ENCODE results near the gene GPX4. TPM values are rescaled to one million over a fixed set of nuclear protein-coding genes. Genes with fewer than 3 reads are reported as not detected.

Gene GPX4
- total RNA-seq, 1 donor from 2014 or later: 213 TPM

DNA sequence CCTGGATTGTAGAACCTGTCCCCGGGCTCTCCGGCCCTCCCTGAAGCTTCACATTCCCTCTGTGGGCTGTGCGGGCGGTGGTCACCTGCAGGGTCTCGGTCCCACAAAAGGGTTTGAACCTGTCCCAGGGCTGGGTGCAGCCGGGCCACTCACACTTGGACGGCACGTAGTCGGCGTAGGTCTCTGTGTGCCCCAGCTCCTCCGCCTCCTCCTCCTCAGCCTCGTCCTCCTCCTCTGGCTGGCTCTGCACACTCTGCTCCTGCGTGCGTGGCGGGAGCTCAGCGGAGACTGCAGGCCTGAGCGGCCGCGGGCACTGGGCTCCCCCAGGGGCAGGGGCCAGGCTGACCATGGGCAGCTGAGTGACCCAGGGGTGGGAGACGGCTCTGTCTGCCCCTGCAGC, 19.6 kb downstream of the GPX4 start:
- CTCF ChIA-PET: interaction anchor here (2.0 kb wide), 1 partner anchor 10 kb away, joined by 8 read pairs; no protein-coding TSS in a partner anchor
- no peak overlapping the region for H3K4me3 Mint-ChIP-seq

DNA sequence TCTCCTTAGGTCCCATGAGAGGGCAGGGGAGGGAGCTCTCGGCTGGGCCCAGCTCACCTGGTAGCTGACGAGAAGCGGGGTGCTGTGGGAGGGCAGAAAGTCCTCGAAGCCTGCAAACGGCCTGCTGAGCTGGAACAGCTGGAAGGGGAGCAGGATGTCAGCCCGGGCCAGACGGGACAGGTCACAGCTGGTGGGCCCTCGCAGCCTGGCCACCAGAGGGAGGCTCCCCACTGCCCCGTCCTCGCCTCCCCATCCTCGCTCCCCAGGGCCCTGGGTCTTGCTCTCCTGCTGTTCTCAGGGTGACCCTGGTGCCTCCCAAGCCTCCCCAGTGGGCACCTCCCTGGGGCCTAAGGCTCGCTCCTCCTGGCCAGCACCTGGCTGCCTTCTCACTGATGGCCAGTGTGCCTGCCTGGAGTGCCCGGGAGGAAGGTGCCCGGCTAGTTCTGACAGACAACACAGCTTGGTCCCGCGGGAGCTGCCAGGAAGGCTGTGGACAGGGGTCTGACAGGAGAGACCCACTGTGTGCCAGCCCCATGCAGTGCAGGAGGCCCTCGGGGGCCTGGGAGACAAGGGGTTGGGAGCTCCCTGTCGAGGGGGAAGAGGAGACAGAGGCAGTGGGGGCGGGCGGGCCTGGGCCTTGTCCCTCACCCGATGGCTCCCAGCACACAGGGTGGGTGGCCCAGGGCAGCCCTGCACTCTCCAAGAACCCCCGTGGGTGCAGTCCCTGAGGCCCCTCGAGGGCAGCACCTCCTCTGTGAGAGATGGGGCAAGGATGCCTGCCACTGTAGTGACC, 20.3 kb downstream of the GPX4 start:
- ATAC-seq (ENCODE audit: low read depth) (no peak), DNase-seq (no peak)
- H3K27ac Mint-ChIP-seq: no peak overlapping the region
- TF ChIP-seq, protein P1, sequence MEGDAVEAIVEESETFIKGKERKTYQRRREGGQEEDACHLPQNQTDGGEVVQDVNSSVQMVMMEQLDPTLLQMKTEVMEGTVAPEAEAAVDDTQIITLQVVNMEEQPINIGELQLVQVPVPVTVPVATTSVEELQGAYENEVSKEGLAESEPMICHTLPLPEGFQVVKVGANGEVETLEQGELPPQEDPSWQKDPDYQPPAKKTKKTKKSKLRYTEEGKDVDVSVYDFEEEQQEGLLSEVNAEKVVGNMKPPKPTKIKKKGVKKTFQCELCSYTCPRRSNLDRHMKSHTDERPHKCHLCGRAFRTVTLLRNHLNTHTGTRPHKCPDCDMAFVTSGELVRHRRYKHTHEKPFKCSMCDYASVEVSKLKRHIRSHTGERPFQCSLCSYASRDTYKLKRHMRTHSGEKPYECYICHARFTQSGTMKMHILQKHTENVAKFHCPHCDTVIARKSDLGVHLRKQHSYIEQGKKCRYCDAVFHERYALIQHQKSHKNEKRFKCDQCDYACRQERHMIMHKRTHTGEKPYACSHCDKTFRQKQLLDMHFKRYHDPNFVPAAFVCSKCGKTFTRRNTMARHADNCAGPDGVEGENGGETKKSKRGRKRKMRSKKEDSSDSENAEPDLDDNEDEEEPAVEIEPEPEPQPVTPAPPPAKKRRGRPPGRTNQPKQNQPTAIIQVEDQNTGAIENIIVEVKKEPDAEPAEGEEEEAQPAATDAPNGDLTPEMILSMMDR (IDR thresholded peaks at IDR 0.05): no peak
- H3K27me3 Mint-ChIP-seq: no peaks in the 10 kb centered on the region
- H3K36me3 Mint-ChIP-seq (ENCODE audit: low read depth): peaks cover 58% of the 10 kb centered on the region
- ChIA-PET CTCF (interaction anchor here (2.0 kb wide), 1 partner anchor 11 kb away, joined by 8 read pairs; no protein-coding TSS in a partner anchor), POLR2A (interaction anchor here (0.6 to 1.0 kb wide), 5 partner anchors 8 to 69 kb away, joined by 3 to 7 read pairs (median 4); no protein-coding TSS in a partner anchor)
- H3K4me3 Mint-ChIP-seq: no peak overlapping the region
- H3K9me3 Mint-ChIP-seq: no peaks in the 10 kb centered on the region
- peaks cover 5% of the 10 kb centered on the region for H3K4me1 Mint-ChIP-seq
- intact Hi-C loops (cut with micrococcal nuclease): no loop called here

More for the DNA sequence above, 19.6 kb downstream of the GPX4 start:
- ATAC-seq (ENCODE audit: low read depth) (no peak), DNase-seq (no peak)
- POLR2A ChIA-PET: interaction anchor here (1.0 to 1.2 kb wide), 3 partner anchors 9 to 40 kb away, joined by 3 to 4 read pairs (median 3); no protein-coding TSS in a partner anchor
- Mint-ChIP-seq H3K9me3 (no peaks in the 10 kb centered on the region), H3K36me3 (ENCODE audit: low read depth) (peaks cover 63% of the 10 kb centered on the region), H3K27me3 (no peaks in the 10 kb centered on the region), H3K4me1 (peaks cover 5% of the 10 kb centered on the region), H3K27ac (no peak overlapping the region)
- intact Hi-C loops (cut with micrococcal nuclease): no loop called here
- TF ChIP-seq, protein P1 (IDR thresholded peaks at IDR 0.05): no peak

DNA sequence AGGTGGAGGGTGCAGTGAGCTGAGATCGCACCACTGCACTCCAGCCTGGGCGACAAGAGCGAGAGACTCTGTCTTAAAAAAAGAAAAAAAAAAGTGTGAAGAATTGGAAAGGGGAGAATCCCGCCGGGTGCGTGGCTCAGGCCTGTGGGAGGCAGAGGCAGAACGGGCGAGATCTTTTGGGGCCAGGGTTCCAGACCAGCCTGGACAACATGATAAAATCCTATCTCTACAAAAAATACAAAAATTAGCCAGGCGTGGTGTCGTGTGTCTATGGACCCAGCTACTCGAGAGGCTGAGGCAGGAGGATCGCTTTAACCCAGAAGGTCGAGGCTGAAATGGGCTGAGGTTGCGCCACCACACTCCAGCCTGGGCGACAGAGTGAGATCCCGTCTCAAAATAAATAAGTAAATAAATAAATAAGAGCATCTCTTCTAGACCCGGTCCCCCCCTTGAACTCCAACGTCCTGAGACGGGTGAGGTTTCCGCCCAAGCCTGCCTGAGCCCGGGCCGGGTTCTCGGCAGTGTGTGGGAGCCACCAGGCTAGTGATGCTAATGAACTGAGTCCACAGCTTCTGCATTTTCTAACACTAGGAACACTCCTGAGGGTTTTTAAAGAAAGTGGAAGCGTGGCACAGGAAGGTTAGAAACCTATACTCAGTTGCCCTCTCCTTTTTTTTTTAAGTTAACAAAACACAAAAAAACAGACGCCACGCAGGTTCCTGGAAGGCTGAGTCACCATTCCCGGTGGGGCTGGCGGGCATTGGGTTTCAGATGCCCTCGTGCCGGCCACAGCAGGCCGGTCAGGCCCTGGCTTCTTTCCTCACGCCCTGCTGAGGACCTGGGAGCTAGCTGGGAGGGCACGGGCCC, 22.0 kb downstream of the GPX4 start:
- Mint-ChIP-seq H3K4me3 (no peak overlapping the region), H3K9me3 (no peaks in the 10 kb centered on the region), H3K36me3 (ENCODE audit: low read depth) (peaks cover 45% of the 10 kb centered on the region), H3K27me3 (no peaks in the 10 kb centered on the region), H3K27ac (no peak overlapping the region), H3K4me1 (peaks cover 18% of the 10 kb centered on the region)
- ChIA-PET CTCF (no interaction called here), POLR2A (interaction anchor here (0.6 kb wide), 1 partner anchor 616 kb away, joined by 4 read pairs; no protein-coding TSS in a partner anchor)
- TF ChIP-seq, protein P1 (IDR thresholded peaks at IDR 0.05): no peak
- no peak for ATAC-seq (ENCODE audit: low read depth)
- no peak for DNase-seq
- intact Hi-C loops (cut with micrococcal nuclease): no loop called here

DNA sequence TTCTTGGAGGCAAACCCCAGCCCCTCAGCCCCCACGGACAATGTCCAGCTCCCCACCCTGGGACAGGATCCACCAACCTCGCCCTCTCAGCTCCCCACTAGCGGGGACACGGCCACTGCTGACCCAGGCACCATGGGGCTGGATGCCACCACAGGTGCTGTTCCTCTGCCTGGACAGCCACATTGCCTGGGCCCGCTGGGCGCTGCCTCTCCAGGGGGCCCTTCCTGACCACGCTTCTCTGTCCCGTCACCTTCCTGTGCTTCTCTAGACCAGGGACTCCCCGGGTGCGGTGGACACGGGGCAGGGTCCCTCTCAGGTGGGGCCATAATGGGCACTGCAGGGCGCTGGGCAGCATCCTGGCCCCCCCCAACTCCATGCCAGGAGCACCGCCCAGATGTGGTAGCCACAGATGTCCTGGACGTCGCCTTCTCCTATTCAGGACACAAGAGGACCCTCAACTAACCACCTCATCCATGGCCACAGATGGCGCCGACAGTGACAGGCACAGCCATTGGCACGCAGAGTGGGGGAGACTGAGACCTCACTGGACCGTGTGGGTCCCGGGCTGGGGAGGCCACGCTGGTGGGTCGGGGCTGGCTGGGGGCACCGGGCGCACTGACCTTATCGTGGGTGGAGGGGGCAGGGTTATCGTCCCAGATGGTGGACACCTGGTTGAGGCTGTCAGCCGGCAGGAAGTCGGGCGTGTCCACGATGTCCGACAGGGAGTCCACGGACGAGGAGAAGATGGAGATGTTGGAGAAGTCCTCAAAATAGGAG, 23.4 kb downstream of the GPX4 start:
- DNase-seq (no peak), ATAC-seq (ENCODE audit: low read depth) (no peak)
- intact Hi-C loops (cut with micrococcal nuclease): no loop called here
- H3K4me3 Mint-ChIP-seq: no peak overlapping the region
- TF ChIP-seq, protein P1 (IDR thresholded peaks at IDR 0.05): no peak
- no peak overlapping the region for H3K27ac Mint-ChIP-seq
- H3K27me3 Mint-ChIP-seq: no peaks in the 10 kb centered on the region
- peaks cover 32% of the 10 kb centered on the region for H3K36me3 Mint-ChIP-seq (ENCODE audit: low read depth)
- H3K9me3 Mint-ChIP-seq: no peaks in the 10 kb centered on the region
- H3K4me1 Mint-ChIP-seq: peaks cover 25% of the 10 kb centered on the region
- POLR2A ChIA-PET: interaction anchor here (0.9 kb wide), 1 partner anchor 15 kb away, joined by 3 read pairs; no protein-coding TSS in a partner anchor
- CTCF ChIA-PET: no interaction called here
